Gastroesophageal sphincter (tissue), 4 donors: ENCODE results near the gene DOCK9. TPM values are rescaled to one million over a fixed set of nuclear protein-coding genes. Genes with fewer than 3 reads are reported as not detected.

Experiments
- ATAC-seq: fragments of 150-250 bp; one replicate; pipeline ENCODE4 v1.9.1; 2016; ENCODE audit warnings: mild to moderate bottlenecking, moderate library complexity
- H3K27ac ChIP-seq, 4 donors: fragments of 200-600 bp; sonication (generic) in 3 of 4; 1 replicate in 3 of 4; 2 replicates in 1 of 4; pipeline ENCODE4 v1.5.1; 2016 to 2019
- H3K27me3 ChIP-seq: fragments of 200-600 bp; sonication (generic); one replicate; pipeline ENCODE4 v1.5.1; 2019
- H3K36me3 ChIP-seq, 2 donors: fragments of 200-600 bp; sonication (generic); one replicate each; pipeline ENCODE4 v1.5.1; 2019; ENCODE audit warnings: control low read depth in 1 of 2
- H3K4me1 ChIP-seq, 3 donors: fragments of 200-600 bp; sonication (generic); 1 replicate in 2 of 3; 2 replicates in 1 of 3; pipeline ENCODE4 v1.5.1; 2016 to 2019; ENCODE audit warnings: control low read depth in 2 of 3
- H3K4me3 ChIP-seq, 2 donors: fragments of 200-600 bp; sonication (generic); one replicate each; pipeline ENCODE4 v1.5.1; 2019; ENCODE audit warnings: mild to moderate bottlenecking in 1 of 2, moderate library complexity in 1 of 2
- H3K9me3 ChIP-seq, 3 donors: fragments of 200-600 bp; sonication (generic); one replicate each; pipeline ENCODE4 v1.5.1; 2017 to 2019; ENCODE audit warnings: control low read depth in 2 of 3
- CTCF ChIP-seq, 4 experiments: fragments of 200-600 bp in 2 of 4; fragments of 450-650 bp in 2 of 4; sonication (generic) in 1 of 4; IDR thresholded peaks; one replicate each; pipeline ENCODE4 v1.5.1; 2017 to 2019; ENCODE audit warnings: antibody characterized with exemption in 4 of 4, mild to moderate bottlenecking in 2 of 4, moderate library complexity in 2 of 4
- EP300 ChIP-seq: sonication (generic); formaldehyde crosslinking; IDR thresholded peaks from one replicate; pipeline ENCODE4 v1.6.1; 2017; ENCODE audit warnings: antibody characterized with exemption, mild to moderate bottlenecking
- POLR2A ChIP-seq, 2 donors: fragments of 450-650 bp; IDR thresholded peaks; one replicate each; pipeline ENCODE4 v1.6.1; 2017; ENCODE audit warnings: antibody characterized with exemption in 2 of 2, mild to moderate bottlenecking in 2 of 2, moderate library complexity in 1 of 2
- POLR2AphosphoS5 ChIP-seq: sonication (generic); formaldehyde crosslinking; IDR thresholded peaks from one replicate; pipeline ENCODE4 v1.6.1; 2017; ENCODE audit warnings: antibody characterized with exemption
- WGBS, 2 donors: methylation state at CpG; one replicate each; pipeline ENCODE4 v1.1.5; 2018; ENCODE audit warnings: low coverage in 1 of 2; 5-methylcytosine and 5-hydroxymethylcytosine counted together
- total RNA-seq, 4 donors: library from RNA; depleted of rRNA; stranded (reverse); fragments of >200 nt; gene quantifications; one replicate each; pipeline ENCODE4 v1.1.0, GENCODE V29; 2016

DOCK9 gene
- total RNA-seq, 4 donors from 2014 or later, result 84.1 to 203 (median 150) TPM

- Histone ChIP-seq H3K9me3 (no peaks in the 10 kb centered on the region), H3K4me1 (peaks cover 0 to 32% (median 0%) of the 10 kb centered on the region in 3 donors), H3K4me3 (no peak overlapping the region), H3K36me3 (peaks cover 0 to 55% of the 10 kb centered on the region in 2 donors), H3K27me3 (no peaks in the 10 kb centered on the region), H3K27ac (no peak overlapping the region)
- ATAC-seq, result no peak
- TF ChIP-seq CTCF (IDR thresholded peaks at IDR 0.05), result no peak
- no peak for TF ChIP-seq EP300
- TF ChIP-seq POLR2A (IDR thresholded peaks at IDR 0.05), result no peak
- WGBS, 2 donors, result 33 to 94% methylated on average over 1 of the region's 1 CpG
Observed at GRCh38 chr13:98844021-98844420, 133.8 kb downstream of the DOCK9 start.

GRCh38 chr13:98843482-98843877 is 134.4 kb downstream of the DOCK9 start:
- no peak for ATAC-seq
- TF ChIP-seq EP300, result no peak
- TF ChIP-seq POLR2AphosphoS5, result no peak
- TF ChIP-seq CTCF (IDR thresholded peaks at IDR 0.05), result no peak
- no peak for TF ChIP-seq POLR2A (IDR thresholded peaks at IDR 0.05)
- Histone ChIP-seq H3K27ac (no peak overlapping the region), H3K4me1 (peaks cover 0 to 32% (median 0%) of the 10 kb centered on the region in 3 donors), H3K36me3 (peaks cover 0 to 51% of the 10 kb centered on the region in 2 donors), H3K27me3 (no peaks in the 10 kb centered on the region), H3K9me3 (no peaks in the 10 kb centered on the region), H3K4me3 (no peak overlapping the region)
- 33 to 50% methylated on average over 3 of the region's 3 CpGs for WGBS, 2 donors

GRCh38 chr13:98842858-98843481 is 134.9 kb downstream of the DOCK9 start:
- peaks cover 0 to 51% of the 10 kb centered on the region in 2 donors for H3K36me3 ChIP-seq
- H3K4me1 ChIP-seq, result peaks cover 0 to 32% (median 0%) of the 10 kb centered on the region in 3 donors
- no peak overlapping the region for H3K27ac ChIP-seq
- TF ChIP-seq POLR2A (IDR thresholded peaks at IDR 0.05) (no peak), CTCF (IDR thresholded peaks at IDR 0.05) (peak; percentile 72 to 85 (median 80))
- 28 to 36% methylated on average over 4 to 5 of the region's 5 CpGs for WGBS, 2 donors
- no peaks in the 10 kb centered on the region for H3K9me3 ChIP-seq
- ATAC-seq, result peak; percentile 65
- no peak overlapping the region for H3K4me3 ChIP-seq
- H3K27me3 ChIP-seq, result no peaks in the 10 kb centered on the region

- Histone ChIP-seq H3K27ac (no peak overlapping the region), H3K27me3 (no peaks in the 10 kb centered on the region), H3K4me1 (peaks cover 0 to 32% (median 0%) of the 10 kb centered on the region in 3 donors), H3K36me3 (peaks cover 0 to 53% of the 10 kb centered on the region in 2 donors), H3K9me3 (no peaks in the 10 kb centered on the region), H3K4me3 (no peak overlapping the region)
- no peak for ATAC-seq
- WGBS, 2 donors, result 80 to 87% methylated on average over 1 to 2 of the region's 2 CpGs
- TF ChIP-seq POLR2AphosphoS5, result no peak
- no peak for TF ChIP-seq POLR2A (IDR thresholded peaks at IDR 0.05)
- no peak for TF ChIP-seq EP300
- no peak for TF ChIP-seq CTCF (IDR thresholded peaks at IDR 0.05)
Observed at GRCh38 chr13:98842070-98842469, 135.8 kb downstream of the DOCK9 start.
